Measurements from ENCODE around the gene CDKN2AIPNL. TPM values are rescaled to one million over a fixed set of nuclear protein-coding genes. Genes with fewer than 3 reads are reported as not detected.

Gene CDKN2AIPNL
- total RNA-seq, 1 donor from 2014 or later: 14.5 TPM

GRCh38 chr5:134411228-134411545, 494 bp downstream of the CDKN2AIPNL start:
- no peaks in the 10 kb centered on the region for H3K9me3 ChIP-seq
- DNase-seq (no peak), ATAC-seq (no peak)
- peak overlapping the region; percentile 90 for H3K27ac ChIP-seq
- H3K4me3 ChIP-seq: peak overlapping the region; percentile 92
- no peaks in the 10 kb centered on the region for H3K27me3 ChIP-seq (ENCODE audit: low read depth)
- intact Hi-C loops (cut with DNase I): loop anchor here (5.0 kb wide), 1 partner anchor 116 kb away; the partner anchor contains the start of gene JADE2
- peaks cover 29% of the 10 kb centered on the region for H3K4me1 ChIP-seq
- H3K36me3 ChIP-seq: peaks cover 7% of the 10 kb centered on the region
- TF ChIP-seq CTCF (IDR thresholded peaks at IDR 0.05): no peak

GRCh38 chr5:134410822-134411221, 859 bp downstream of the CDKN2AIPNL start:
- no peak overlapping the region for H3K27ac ChIP-seq
- H3K4me3 ChIP-seq: peak overlapping the region; percentile 92
- DNase-seq (no peak), ATAC-seq (no peak)
- peaks cover 29% of the 10 kb centered on the region for H3K4me1 ChIP-seq
- no peaks in the 10 kb centered on the region for H3K27me3 ChIP-seq (ENCODE audit: low read depth)
- no peak for TF ChIP-seq CTCF (IDR thresholded peaks at IDR 0.05)
- peaks cover 11% of the 10 kb centered on the region for H3K36me3 ChIP-seq
- intact Hi-C loops (cut with DNase I): loop anchor here (5.0 kb wide), 1 partner anchor 116 kb away; the partner anchor contains the start of gene JADE2
- no peaks in the 10 kb centered on the region for H3K9me3 ChIP-seq

GRCh38 chr5:134409321-134409720, 2.4 kb downstream of the CDKN2AIPNL start:
- ATAC-seq (no peak), DNase-seq (no peak)

GRCh38 chr5:134406390-134406789, 5.3 kb downstream of the CDKN2AIPNL start:
- TF ChIP-seq CTCF (IDR thresholded peaks at IDR 0.05): no peak
- H3K4me1 ChIP-seq: peaks cover 21% of the 10 kb centered on the region
- H3K27me3 ChIP-seq (ENCODE audit: low read depth): no peaks in the 10 kb centered on the region
- ATAC-seq (no peak), DNase-seq (no peak)
- no peak overlapping the region for H3K4me3 ChIP-seq
- H3K27ac ChIP-seq: no peak overlapping the region
- H3K9me3 ChIP-seq: no peaks in the 10 kb centered on the region
- H3K36me3 ChIP-seq: peaks cover 44% of the 10 kb centered on the region
- intact Hi-C loops (cut with DNase I): no loop called here

More at GRCh38 chr5:134409321-134409720, 2.4 kb downstream of the CDKN2AIPNL start:
- H3K9me3 ChIP-seq: no peaks in the 10 kb centered on the region
- H3K36me3 ChIP-seq: peaks cover 22% of the 10 kb centered on the region
- no peak overlapping the region for H3K4me3 ChIP-seq
- H3K27ac ChIP-seq: no peak overlapping the region
- TF ChIP-seq CTCF (IDR thresholded peaks at IDR 0.05): no peak
- no peaks in the 10 kb centered on the region for H3K27me3 ChIP-seq (ENCODE audit: low read depth)
- peaks cover 29% of the 10 kb centered on the region for H3K4me1 ChIP-seq
- intact Hi-C loops (cut with DNase I): no loop called here

GRCh38 chr5:134403951-134404350, 7.7 kb downstream of the CDKN2AIPNL start:
- no peaks in the 10 kb centered on the region for H3K27me3 ChIP-seq (ENCODE audit: low read depth)
- no peak overlapping the region for H3K4me3 ChIP-seq
- H3K27ac ChIP-seq: no peak overlapping the region
- ATAC-seq: no peak
- DNase-seq: no peak
- H3K9me3 ChIP-seq: no peaks in the 10 kb centered on the region
- H3K4me1 ChIP-seq: peaks cover 2% of the 10 kb centered on the region
- H3K36me3 ChIP-seq: peaks cover 55% of the 10 kb centered on the region
- TF ChIP-seq CTCF (IDR thresholded peaks at IDR 0.05): no peak
- intact Hi-C loops (cut with DNase I): no loop called here
